ENCODE data around the gene GAS7.

GAS7 gene

DNA sequence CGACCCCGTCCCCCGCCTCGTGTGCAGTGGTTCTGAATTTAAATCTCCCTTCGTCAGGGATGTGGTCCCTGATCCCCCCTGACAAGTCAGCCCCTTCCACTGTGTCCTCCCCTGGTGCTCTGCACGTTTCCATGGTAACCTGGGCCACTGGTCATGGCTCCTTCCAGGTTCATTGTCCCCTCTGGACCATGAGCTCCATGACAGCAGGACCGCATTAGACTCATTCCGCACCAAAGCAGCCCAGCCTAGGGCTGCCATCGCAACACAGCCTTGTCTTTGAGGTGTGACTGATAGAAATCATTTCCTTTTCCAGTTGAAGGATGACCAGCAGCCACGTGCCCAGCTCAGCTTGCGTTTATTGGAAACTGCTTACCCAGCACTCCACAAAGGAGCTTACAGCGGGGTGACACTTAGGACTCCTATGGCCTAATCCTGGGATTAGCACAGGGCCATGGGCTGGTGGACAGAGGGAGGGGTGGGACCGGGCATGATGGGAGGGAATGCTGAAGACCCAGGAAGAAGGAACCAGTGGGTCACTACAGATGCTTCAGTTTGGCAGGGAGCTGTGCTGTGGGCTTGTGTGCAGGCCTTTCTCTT, 300.9 kb downstream of the GAS7 start:
- H3K4me3 ChIP-seq (replicated peaks; ENCODE audit: low read depth, low read length) = no peak overlapping the region
- TF ChIP-seq, protein P1, sequence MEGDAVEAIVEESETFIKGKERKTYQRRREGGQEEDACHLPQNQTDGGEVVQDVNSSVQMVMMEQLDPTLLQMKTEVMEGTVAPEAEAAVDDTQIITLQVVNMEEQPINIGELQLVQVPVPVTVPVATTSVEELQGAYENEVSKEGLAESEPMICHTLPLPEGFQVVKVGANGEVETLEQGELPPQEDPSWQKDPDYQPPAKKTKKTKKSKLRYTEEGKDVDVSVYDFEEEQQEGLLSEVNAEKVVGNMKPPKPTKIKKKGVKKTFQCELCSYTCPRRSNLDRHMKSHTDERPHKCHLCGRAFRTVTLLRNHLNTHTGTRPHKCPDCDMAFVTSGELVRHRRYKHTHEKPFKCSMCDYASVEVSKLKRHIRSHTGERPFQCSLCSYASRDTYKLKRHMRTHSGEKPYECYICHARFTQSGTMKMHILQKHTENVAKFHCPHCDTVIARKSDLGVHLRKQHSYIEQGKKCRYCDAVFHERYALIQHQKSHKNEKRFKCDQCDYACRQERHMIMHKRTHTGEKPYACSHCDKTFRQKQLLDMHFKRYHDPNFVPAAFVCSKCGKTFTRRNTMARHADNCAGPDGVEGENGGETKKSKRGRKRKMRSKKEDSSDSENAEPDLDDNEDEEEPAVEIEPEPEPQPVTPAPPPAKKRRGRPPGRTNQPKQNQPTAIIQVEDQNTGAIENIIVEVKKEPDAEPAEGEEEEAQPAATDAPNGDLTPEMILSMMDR (IDR thresholded peaks at IDR 0.05; ENCODE audit: low read length, missing control alignments) = no peak
- no peak for DNase-seq (ENCODE audit: low read depth)

GRCh38 chr17:9895923-9896322, 302.5 kb downstream of the GAS7 start:
- H3K4me3 ChIP-seq (replicated peaks; ENCODE audit: low read depth, low read length) = no peak overlapping the region
- TF ChIP-seq, protein P1 (IDR thresholded peaks at IDR 0.05; ENCODE audit: low read length, missing control alignments) = no peak
- no peak for DNase-seq (ENCODE audit: low read depth)

- TF ChIP-seq, protein P1 (IDR thresholded peaks at IDR 0.05; ENCODE audit: low read length, missing control alignments) = no peak
- no peak overlapping the region for H3K4me3 ChIP-seq (replicated peaks; ENCODE audit: low read depth, low read length)
- DNase-seq (ENCODE audit: low read depth) = no peak
These were observed 304.2 kb downstream of the GAS7 start for GRCh38 chr17:9894231-9894630.

- DNase-seq (ENCODE audit: low read depth) = peak; percentile 41
- H3K4me3 ChIP-seq (replicated peaks; ENCODE audit: low read depth, low read length) = no peak overlapping the region
- TF ChIP-seq, protein P1 (IDR thresholded peaks at IDR 0.05; ENCODE audit: low read length, missing control alignments) = no peak
These were observed 304.9 kb downstream of the GAS7 start for GRCh38 chr17:9893411-9894012.

DNA sequence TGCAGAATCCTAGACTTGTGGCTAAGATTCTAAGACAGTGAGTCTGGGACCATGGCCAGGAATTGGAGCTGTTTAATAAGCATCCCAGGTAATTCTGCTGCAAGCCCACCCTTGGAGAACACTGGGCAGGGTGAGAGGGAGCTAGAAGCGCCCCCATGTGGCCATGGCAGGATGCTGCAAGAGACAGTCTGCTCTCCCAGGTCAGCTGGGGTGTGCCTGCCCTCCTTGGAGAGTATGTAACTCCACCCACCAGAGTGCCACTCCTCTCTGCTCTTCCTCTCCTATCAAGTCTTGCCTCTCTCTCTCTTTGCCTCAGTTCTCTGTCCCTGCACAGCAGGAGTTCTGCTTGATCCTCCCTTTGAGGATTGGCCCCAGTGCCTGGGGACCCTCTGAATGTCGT, 308.3 kb downstream of the GAS7 start:
- no peak for DNase-seq (ENCODE audit: low read depth)
- TF ChIP-seq, protein P1 (IDR thresholded peaks at IDR 0.05; ENCODE audit: low read length, missing control alignments) = peak; percentile 41

GRCh38 chr17:9887508-9887907, 310.9 kb downstream of the GAS7 start:
- TF ChIP-seq, protein P1 (IDR thresholded peaks at IDR 0.05; ENCODE audit: low read length, missing control alignments) = no peak
- DNase-seq (ENCODE audit: low read depth) = no peak
- H3K4me3 ChIP-seq (replicated peaks; ENCODE audit: low read depth, low read length) = no peak overlapping the region

More for the DNA sequence above, 308.3 kb downstream of the GAS7 start:
- no peak overlapping the region for H3K4me3 ChIP-seq (replicated peaks; ENCODE audit: low read depth, low read length)

Data from fibroblast of pulmonary artery (primary cell).